ENCODE data around the gene DCANP1.

Gene DCANP1

DNA sequence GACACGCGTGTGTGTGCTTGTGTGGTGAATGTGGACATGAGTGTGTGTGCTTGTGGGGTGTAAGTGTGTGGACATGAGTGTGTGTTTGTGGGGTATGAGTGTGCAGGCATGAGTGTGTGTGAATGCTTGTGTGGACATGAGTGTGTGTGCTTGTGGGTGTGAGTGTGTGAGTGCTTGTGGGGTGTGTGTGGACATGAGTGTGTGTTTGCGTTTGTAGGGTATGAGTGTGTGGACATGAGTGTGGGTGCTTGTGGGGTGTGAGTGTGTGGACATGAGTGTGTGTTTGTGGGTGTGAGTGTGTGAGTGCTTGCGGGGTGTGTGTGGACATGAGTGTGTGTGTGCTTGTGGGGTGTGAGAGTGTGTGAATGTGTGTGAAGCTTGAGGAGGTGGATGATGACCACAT is 34.8 kb upstream of the DCANP1 start:
- Mint-ChIP-seq H3K9me3 (no peaks in the 10 kb centered on the region), H3K27me3 (ENCODE audit: low read depth) (peaks cover 55% of the 10 kb centered on the region), H3K27ac (no peak overlapping the region), H3K4me1 (peaks cover 3% of the 10 kb centered on the region), H3K4me3 (no peak overlapping the region), H3K36me3 (ENCODE audit: low read depth) (no peaks in the 10 kb centered on the region)
- TF ChIP-seq, protein P1, sequence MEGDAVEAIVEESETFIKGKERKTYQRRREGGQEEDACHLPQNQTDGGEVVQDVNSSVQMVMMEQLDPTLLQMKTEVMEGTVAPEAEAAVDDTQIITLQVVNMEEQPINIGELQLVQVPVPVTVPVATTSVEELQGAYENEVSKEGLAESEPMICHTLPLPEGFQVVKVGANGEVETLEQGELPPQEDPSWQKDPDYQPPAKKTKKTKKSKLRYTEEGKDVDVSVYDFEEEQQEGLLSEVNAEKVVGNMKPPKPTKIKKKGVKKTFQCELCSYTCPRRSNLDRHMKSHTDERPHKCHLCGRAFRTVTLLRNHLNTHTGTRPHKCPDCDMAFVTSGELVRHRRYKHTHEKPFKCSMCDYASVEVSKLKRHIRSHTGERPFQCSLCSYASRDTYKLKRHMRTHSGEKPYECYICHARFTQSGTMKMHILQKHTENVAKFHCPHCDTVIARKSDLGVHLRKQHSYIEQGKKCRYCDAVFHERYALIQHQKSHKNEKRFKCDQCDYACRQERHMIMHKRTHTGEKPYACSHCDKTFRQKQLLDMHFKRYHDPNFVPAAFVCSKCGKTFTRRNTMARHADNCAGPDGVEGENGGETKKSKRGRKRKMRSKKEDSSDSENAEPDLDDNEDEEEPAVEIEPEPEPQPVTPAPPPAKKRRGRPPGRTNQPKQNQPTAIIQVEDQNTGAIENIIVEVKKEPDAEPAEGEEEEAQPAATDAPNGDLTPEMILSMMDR (IDR thresholded peaks at IDR 0.05; ENCODE audit: unreplicated experiment in 3 of 3), result no peak

DNA sequence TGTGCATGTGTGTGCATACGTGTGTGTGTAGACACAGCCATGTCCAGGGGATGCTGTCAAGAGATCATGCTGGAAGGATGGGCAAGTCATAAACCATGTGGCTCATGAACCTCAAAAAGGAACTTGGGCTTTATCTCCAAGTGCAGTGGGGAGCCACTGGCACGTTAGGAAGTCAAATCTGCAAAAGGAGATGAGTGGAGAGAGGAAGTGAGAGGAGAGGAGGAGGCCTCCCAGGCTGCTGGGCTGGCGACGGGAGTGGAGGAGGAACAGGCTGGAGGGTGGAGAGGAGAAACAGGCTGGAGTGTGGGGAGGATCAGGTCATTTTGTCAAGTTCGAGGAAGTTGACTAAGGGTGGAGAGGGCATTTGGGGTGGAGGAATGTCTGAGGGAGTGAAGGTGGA is 34.2 kb upstream of the DCANP1 start:
- Mint-ChIP-seq H3K36me3 (ENCODE audit: low read depth) (no peaks in the 10 kb centered on the region), H3K4me3 (no peak overlapping the region), H3K9me3 (no peaks in the 10 kb centered on the region), H3K4me1 (peaks cover 8% of the 10 kb centered on the region), H3K27me3 (ENCODE audit: low read depth) (peaks cover 55% of the 10 kb centered on the region), H3K27ac (no peak overlapping the region)
- TF ChIP-seq, protein P1 (IDR thresholded peaks at IDR 0.05; ENCODE audit: unreplicated experiment in 3 of 3), result no peak

DNA sequence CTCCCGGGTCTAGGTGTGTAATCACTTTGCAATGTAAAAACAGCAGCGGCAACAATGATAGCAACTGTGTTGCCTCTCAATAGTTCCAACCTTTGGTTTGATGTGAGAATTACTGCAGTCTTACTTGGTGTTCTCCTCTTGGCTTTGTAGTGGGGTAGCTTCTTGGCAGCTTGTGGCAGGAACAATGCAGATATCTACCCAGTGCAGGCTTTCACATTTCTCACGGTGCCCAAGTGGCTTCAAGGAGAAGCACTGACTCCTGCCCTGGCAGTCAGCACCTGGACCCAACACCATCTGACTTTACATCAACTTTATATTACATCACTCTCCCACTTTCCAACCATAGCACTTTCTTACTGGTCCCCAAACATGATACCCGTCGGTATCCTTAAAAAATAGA is 33.4 kb upstream of the DCANP1 start:
- TF ChIP-seq, protein P1 (IDR thresholded peaks at IDR 0.05; ENCODE audit: unreplicated experiment in 3 of 3), result no peak
- Mint-ChIP-seq H3K4me1 (peaks cover 8% of the 10 kb centered on the region), H3K9me3 (no peaks in the 10 kb centered on the region), H3K4me3 (no peak overlapping the region), H3K36me3 (ENCODE audit: low read depth) (no peaks in the 10 kb centered on the region), H3K27me3 (ENCODE audit: low read depth) (peaks cover 51% of the 10 kb centered on the region), H3K27ac (no peak overlapping the region)

DNA sequence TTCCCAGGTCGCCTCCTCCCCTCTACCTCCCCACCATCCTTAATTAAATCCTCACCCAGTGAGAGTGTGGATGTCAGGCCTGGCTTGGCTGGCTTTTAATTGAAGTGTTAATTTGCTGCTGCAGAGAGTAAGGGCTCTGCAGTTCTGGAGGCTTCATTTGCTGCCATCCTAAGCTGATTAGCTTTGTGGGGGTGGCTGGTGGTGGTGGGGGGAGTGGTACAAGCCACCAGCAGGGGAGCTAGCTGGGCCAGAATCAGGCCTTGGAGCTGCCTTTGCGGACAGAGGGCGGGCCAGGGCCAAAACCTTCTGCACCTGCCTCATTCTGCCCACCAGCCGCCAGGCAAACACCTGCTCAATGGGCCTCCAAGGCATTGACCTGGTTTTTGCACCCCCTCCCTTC is 31.8 kb upstream of the DCANP1 start:
- Mint-ChIP-seq H3K4me3 (no peak overlapping the region), H3K27ac (no peak overlapping the region), H3K27me3 (ENCODE audit: low read depth) (peaks cover 45% of the 10 kb centered on the region), H3K4me1 (peaks cover 8% of the 10 kb centered on the region), H3K36me3 (ENCODE audit: low read depth) (no peaks in the 10 kb centered on the region), H3K9me3 (no peaks in the 10 kb centered on the region)
- TF ChIP-seq, protein P1 (IDR thresholded peaks at IDR 0.05; ENCODE audit: unreplicated experiment in 3 of 3), result no peak

DNA sequence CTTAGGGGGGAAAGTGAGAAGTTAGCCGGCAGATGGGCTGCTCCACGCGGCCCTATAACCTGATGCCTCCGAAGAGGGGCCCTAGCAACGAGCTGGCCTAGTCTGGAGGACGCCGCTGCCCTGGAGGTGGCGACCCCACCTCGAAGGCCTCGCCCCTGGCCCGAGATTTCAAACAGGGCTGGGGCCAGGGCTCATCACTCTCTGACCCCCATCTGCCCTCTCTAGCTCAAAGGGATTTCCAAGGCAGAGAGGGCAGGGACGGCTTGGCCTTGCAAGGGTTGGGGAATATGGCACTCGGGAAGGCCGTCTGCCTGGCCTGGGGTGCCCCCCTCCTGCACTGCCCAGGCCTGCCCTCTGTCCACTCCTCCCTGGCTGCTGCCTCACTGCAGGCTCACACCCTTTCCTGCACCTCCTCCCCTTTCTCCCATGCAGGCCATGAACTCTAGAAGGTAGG is 30.5 kb upstream of the DCANP1 start:
- TF ChIP-seq, protein P1 (IDR thresholded peaks at IDR 0.05; ENCODE audit: unreplicated experiment in 3 of 3), result no peak
- peaks cover 8% of the 10 kb centered on the region for H3K4me1 Mint-ChIP-seq
- no peak overlapping the region for H3K4me3 Mint-ChIP-seq
- H3K27ac Mint-ChIP-seq, result no peak overlapping the region
- H3K36me3 Mint-ChIP-seq (ENCODE audit: low read depth), result no peaks in the 10 kb centered on the region
- no peaks in the 10 kb centered on the region for H3K9me3 Mint-ChIP-seq
- H3K27me3 Mint-ChIP-seq (ENCODE audit: low read depth), result peaks cover 40% of the 10 kb centered on the region
